A172 (cell line): Measurements from ENCODE around the gene PRAMEF12. TPM values are rescaled to one million over a fixed set of nuclear protein-coding genes. Genes with fewer than 3 reads are reported as not detected.
"Not testable (repeated sequence)": the region's sequence is repeated elsewhere in the genome, so short reads cannot be mapped to it uniquely, and the experiment has no call there.

Experiments
- DNase-seq: peaks from one replicate; pipeline ENCODE4 v3.0.0-alpha.2; 2015; ENCODE audit warnings: low spot score
- total RNA-seq: library from RNA; depleted of rRNA; stranded (reverse); fragments of >200 nt; shearing (Covaris generic); gene quantifications from 2 replicates; pipeline ENCODE4 v1.2.3, GENCODE V29; 2014; rRNA removed

The PRAMEF12 gene
- total RNA-seq: not detected in 2 replicates

DNA sequence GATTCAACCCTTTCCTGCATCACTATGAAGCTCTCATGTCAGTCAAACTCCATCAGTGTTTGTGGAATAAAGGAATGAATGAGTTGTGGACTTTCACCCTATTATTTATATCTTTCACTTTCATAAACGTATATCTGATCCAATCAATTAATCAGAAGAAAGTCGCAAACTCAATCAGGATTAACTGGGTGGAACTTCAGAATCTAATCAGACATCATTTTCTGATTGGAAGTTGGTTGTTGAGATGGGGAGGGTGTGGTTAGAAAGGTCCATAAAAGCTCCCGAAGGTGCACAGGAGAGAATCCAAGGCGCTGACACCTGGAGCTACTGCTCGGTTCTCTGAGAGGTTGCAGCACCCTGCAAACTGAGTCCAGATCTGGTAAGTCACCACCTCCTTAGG, at the start of gene PRAMEF12:
Gene PRAMEF12 (plus strand): TSS at position 301 of the 400 bp plus-strand sequence. CDS start 1,130 bp downstream, outside the sequence.
- DNase-seq: no peak

DNA sequence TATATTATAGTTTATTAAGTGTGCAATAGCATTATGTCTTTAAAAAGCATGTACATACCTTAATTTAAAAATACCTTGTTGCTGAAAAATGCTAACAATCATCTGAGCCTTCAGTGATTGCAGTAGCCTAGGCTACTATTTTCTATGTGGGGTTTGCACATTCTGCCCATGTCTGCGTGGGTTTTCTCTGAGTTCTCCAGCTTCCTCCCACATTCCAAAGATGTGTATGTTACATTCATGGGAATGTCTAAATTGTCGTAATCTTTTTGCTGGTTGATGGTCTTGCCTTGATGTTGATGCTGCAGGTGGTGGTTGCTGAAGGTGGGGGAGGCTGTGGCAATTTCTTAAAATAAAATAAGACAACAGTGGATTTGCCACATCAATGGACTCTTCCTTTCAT, 45.1 kb upstream of the PRAMEF12 start:
- DNase-seq: no peak

DNA sequence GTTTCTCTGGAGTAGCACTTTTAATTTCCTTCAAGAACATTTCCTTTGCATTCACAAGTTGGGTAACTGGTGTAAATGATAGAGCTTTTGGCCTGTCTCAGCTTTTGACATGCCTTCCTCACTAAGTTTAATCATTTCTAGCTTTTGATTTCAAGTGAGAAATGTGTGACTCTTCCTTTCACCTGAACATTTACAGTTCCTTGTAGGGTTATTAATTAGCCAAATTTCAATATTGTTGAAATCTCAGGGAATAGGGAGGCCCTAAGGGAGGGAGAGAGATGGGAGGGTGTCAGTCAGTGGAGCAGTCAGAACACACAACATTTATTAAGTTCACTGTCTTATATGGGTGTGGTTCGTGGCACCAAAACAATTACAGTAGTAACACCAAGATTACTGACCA, 43.4 kb upstream of the PRAMEF12 start:
- DNase-seq: no peak

DNA sequence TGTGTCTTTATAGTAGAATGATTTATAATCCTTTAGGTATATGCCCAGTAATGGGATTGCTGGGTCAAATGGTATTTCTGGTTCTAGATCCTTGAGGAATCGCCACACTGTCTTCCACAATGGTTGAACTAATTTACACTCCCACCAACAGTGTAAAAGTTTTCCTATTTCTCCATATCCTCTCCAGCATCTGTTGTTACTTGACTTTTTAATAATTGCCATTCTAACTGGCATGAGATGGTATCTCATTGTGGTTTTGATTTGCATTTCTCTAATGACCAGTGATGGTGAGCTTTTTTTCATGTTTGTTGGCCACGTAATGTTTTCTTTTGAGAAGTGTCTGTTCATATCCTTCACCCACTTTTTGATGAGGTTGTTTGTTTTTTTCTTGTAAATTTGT, 42.5 kb upstream of the PRAMEF12 start:
- DNase-seq: not testable (repeated sequence)

DNA sequence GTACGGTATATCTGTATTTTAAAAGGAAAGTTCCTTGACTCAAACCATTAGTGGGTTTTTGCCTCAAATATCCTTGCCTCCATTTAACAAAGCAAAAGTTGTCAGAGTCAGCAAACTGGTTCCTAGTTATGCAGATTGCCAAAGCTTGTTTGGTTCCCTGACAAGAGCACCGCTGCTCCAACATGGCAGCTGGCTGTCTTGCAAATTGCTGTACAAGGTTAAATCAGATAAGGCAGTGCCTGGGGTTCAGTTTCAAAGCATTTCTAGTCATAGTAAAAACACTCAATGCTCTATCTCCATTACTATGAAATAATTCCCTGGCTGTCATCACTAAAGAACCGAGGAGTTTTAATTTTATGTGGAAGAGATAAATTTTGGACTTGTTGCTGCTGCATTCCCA, 38.9 kb upstream of the PRAMEF12 start:
- no peak for DNase-seq

DNA sequence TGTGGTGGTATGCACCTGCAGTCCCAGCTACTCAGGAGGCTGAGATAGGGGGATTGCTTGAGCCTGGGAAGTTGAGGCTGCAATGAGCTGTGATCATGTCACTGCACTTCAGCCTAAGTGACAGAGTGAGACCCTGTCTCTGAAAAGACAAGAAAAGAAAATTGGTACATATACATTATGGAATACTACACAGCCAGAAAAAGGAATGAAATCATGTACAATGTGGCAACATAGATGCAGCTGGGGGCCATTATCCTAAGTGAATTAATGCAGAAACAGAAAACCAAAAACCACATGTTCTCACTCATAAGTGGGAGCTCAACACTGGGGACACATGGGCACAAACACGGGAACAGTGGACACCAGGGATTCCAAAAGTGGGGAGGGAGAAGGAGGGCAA, 34.6 kb upstream of the PRAMEF12 start:
- DNase-seq: no peak

DNA sequence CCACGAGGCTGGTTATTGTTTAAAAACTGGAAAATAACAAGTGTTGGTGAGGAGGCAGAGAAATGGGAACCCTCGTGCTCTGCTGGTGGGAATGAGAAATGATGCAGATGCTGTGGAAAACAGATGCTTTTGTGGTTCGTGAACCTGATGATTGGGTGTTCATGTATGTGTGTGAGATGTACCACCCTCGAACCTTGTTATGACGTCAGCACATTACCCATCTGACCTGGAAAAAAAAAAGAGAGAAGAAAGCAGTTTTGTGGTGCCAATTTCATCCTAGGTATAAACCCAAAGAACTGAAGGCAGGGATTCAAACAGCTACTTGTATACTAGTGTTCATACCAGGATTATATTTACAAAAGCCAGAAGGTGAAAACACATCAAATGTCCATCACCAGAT, 33.9 kb upstream of the PRAMEF12 start:
- DNase-seq: no peak

DNA sequence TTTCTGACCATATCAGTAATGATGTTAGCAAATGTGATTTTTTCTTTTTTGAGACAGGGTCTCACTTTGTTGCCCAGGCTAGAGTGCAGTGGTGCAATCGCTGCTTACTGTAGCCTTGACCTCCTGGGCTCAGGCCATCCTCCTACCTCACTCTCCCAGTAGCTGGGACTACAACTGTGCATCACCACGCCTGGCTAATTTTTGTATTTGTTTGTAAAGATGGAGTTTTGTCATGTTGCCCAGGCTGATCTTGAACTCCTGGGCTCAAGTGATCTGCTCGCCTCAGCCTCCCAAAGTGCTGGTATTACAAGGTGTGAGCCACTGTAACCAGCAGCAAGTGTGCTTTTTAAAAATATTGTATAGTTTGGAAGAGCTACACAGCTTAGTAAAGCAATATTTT, 31.6 kb upstream of the PRAMEF12 start:
- DNase-seq: no peak

DNA sequence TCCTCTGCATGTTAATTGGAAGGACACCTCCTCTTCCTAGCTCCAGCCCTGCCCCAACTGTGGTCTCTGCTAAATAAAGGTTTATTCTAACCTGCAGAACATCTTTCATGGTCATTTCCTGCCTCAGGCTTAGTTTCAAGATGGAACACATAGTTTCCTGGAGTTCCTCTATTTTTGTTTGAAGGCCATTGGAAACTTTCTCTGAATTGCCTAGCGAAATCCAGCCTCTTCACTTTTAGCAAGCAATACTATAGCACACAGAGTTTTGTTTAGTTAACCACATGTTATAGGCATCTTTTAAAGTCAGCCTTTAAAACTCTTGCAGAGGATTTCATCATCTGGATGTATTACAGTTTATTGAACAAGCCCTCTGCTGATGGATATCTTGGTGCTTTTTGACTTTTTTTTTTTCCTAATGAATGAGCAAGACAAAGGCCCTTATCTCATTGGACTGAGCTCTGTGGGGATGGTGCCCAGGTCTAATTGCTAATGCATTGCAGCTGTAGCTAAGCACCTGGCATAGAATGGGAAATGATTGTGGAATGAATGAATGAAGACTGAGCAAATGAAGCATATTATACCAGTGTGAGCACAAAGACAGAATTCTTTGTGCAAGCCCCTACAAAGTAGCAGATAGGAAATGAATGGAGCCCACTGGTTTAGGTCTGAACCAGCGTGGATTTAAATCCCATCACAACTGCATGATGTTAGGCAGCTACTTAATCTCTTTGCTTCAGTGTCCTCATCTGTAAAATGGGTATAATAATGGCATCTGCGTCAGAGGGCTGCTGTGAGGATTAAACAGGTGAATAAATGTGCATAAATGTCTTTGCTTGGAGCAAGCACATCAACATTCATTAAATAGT, 28.2 kb upstream of the PRAMEF12 start:
- DNase-seq: no peak

DNA sequence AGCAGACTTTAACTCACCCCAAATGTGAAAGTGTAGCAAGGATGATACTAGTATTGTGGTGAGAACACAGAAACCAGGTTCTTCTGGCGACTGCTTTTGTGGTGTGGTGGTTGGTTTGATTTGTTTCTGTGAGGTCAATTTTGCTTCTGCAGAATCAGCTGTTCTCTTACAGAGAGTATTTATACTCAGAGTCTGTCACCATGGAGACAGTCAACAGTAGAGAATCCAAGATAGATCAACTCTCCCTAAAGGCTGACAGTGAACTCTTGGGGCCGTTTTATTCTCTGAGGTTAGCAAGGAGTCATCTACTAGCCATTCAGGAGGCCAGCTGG, 27.6 kb upstream of the PRAMEF12 start, which contains the start of gene CFAP107:
Gene CFAP107 (plus strand): TSS at position 209 of the 332 bp plus-strand sequence. CDS start 231 bp downstream, outside the sequence.
- no peak for DNase-seq

DNA sequence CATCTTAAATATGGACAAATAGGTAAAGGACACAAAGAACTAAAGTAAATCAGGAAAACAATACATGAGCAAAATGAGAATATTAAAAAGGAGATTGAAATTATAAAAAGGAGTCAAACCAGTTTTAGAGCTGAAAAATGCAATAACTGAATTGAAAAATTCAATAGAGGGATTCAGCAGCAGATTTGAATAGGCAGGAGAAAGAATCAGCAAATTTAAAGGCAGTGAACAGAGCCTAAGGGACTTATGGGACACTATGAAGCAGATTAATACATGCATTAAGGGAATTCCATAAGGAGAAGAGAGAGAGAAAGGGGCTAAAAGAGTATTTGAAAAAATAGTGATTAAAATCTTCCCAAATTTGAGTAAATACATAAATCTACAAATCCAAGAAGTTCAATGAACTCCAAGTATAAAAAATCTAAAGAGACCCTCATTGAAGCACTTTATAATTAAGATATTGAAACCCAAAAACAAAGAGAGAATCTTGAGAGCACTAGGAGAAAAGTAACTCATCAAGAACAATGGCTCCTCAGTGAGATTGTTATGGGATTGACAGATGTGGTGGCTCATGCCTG, 24.7 kb upstream of the PRAMEF12 start:
- DNase-seq: no peak

DNA sequence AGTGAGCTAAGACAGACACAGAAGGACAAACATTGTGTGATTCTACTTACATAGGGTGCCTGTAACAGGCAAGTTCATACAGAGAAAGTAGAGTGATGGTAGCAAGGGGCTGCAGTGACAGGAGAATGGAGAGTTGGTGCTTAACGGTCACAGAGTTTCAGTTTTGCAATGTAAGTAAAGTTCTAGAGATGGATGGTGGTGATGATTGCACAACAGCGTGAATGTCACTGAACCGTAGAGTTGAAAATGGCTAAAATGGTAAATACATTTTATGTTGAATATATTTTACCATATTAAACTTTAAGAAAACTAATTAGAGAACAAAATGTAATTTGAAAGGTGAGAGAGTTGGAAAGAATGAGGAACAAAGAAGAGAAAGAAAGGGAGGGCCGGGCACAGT, 18.8 kb upstream of the PRAMEF12 start:
- DNase-seq: no peak

DNA sequence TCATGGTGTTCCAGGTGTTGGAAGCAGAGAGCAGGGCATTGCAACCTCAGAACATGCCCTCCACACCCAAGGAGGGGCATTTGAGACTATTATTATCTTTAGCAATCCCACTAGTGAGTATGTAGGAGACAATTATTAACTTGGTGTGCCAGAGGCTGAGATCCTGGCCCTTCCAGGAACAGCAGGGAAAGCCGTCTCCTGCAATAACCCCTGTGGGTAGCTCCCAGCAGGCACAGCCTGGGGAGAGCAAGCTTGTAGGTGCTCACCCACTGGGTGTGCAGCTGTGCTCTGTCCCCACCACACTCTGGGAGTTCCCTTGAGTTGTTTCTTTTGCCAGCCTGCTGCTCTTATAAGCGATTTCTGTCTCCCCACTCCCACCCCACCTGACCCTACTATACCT, 17.3 kb upstream of the PRAMEF12 start:
- no peak for DNase-seq

DNA sequence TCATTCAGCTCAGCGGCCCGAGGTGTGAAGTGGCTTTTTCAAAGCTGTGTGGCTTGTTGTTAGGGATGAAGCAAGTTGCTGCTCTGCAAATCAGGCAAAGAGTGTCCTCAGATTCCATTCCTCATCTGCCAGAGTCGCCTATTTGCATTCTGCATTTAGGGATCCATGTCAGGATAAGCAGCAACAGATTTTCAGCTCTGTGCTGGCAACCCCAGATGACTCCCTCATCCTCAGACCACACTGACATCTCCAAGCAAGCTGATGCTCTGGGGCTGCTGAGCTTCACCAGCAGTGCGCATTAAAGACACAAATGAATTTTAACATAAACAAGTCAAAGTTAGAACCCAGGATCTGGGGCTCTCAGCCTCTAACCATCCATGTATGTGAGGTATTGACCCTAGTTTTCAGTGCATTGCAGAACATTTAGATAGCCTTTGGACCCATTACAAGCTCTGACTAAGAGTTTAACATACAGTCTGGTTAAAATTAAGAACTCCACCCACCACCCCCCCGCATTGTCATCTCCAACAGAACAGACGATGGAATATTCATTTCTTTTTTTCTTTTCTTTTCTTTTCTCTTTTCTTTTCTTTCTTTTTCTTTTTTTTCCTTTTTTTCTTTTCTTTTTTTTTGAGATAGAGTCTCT, 16.6 kb upstream of the PRAMEF12 start:
- no peak for DNase-seq

DNA sequence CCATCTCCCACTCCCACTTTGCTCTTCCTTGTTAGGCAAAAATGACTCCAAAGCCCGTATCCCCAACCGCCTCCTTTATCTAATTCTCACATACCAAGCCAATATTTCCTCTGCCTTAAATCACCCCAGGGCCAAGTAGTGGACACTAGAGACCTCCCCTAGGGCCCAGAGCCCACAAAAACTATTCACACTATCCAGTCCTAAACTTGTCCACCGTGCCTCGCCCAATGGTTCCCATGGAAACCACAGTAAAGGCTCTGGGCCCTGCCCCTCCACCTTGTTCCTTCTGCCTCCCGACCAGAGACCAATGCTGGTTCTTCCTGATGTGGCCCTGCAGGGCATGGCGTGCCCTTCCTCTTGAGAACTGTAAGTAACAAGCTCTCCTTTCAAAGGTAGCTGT, 15.7 kb upstream of the PRAMEF12 start:
- DNase-seq: no peak

DNA sequence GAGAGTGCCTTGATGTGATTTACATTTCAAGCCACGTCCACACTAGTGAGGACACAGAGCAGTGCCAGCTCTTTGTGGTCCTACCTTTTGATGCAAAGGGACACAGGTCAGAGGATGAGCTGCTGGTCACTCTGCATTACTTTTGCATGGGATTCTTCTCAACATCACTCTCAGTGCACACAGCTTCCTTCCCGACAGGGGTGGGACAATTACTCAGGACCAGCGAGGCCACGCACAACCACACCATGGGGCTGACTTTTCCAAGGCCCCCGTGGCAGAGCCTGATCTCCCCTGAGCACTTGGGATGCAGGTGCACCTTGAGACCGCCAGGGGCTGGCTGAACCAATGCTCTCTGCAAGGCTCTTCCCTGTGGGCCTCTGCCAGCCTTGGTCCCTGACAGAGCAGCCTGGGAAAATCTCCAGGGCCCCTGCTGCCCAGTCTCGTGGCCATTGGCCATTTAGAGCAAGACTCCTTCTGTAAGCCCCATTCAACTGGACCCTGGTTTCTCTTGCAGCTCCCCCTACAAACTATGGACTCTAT, 13.2 kb upstream of the PRAMEF12 start:
- DNase-seq: no peak

DNA sequence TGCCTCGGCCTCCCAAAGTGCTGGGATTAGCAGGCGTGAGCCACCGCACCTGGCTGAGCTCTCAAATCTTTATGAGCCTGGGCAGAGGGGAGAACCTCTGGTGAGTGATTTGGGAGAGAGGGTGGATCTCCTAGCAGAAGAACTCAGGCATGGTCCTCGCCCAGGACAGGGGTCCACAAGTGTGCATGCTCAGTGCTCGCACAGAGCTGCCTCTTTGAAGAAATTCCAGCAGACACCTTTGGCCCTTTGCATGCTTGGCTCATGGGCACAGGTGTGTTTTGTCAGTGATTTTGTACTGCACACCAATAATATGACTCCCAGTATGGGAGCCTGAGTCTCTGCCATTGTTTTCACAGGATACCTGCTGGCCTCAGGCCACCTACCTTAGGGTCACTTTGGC, 11.8 kb upstream of the PRAMEF12 start:
- DNase-seq: no peak

DNA sequence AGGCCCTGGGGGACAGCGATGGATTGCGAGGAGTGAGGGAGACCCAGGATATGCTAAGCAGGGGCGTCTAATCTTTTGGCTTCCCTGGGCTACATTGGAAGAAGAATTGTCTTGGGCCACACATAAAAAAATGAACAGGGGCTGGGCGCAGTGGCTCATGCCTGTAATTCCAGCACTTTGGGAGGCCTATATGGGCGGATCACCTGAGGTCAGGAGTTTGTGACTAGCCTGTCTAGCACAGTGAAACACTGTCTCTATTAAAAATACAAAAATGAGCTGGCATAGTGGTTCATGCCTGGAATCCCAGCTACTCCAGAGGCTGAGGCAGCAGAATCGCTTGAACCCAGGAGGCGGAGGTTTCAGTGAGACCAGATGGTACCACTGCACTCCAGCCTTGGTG, 10.8 kb upstream of the PRAMEF12 start:
- DNase-seq: no peak

DNA sequence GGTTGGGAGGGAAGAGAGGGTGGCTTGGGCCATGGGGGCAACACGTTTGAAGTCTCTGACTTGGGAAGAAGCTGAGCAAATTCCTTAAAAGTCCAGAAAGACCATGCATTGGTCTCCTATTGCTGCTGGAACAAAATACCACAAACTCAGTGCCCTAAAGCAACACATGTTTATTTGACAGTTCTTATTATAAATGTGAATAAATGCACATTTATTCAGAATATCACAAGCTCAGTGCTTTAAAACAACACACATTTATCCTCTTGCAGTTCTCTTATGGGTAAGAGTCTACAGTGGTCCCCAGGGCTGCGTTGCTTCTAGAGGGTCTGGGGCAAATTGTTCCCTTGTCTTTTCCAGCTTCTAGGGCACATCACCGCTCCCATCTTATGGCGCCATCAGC, 10.1 kb upstream of the PRAMEF12 start:
- DNase-seq: no peak

DNA sequence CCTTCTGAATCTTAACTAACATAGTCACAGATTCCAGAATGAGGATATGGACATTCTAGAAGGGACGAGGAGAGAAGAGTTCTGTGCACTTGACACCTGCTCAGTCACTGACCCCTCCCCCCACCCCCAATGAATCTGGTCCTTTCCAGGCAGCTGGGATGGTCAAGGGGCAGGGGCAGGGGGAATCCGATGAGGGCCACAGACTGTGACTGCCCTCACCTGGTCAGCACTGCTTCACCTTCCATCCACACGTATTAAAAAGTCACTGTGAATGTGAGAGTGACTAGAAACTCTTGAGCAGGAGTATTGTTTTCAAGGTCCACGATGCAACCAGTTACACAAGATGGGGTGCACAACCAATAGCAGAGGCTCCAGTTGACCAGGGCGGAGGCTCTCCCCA, 9.5 kb upstream of the PRAMEF12 start:
- no peak for DNase-seq

DNA sequence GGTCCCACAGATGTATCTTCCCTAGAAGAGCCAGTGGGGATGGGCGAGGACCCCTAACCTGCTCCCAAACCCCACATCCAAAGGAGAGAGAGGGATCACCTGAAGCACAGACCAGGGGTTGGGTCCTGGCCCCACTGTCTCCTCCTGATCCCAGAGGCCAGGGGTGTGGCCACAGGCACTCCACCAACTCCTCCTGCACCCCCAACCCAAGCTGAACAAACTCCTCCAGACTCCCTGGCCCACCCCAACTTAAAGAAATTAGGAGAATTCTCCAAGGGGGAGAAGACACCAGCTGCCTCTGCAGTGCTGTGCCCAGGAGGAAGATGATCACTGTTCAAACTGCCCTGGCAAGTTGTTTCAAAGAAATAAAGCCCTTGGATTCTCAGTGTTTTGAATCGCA, 4.5 kb upstream of the PRAMEF12 start:
- no peak for DNase-seq

DNA sequence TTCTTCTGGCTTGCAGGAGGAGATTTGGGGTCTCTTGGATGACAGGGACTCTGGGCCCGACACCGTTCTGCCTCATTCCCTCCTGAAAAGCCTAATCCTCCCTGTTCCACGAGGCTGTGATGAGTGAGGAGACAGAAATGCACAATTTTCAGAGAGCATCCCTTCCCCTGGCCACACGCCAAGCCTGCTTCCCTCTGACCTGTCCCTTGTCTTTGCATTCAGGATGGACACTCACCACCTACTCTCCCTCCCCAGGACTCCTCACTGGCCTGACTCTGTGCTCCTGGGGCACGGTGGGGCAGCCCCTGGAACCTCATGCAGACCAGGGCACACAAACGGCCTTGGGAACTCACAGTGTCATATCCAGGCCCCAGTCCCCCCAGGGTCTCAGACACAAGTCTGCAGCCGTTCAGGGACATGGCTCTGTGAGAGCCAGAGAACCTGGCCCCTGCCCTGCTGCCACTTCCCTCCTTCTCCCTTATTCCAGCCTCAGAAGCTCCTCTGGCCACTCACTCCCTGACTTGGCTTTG, 3.5 kb upstream of the PRAMEF12 start:
- no peak for DNase-seq
